Activated CD4-positive, CD25-positive, alpha-beta regulatory T cell treated with anti-CD3 and anti-CD28 coated beads, Interleukin-2, amount 50 U/mL, for 16 hours (primary cell): ENCODE data around the gene EEPD1.
A peak's percentile ranks its signal among the peaks of the same experiment; 100 is the strongest.
"Not testable (repeated sequence)": the region's sequence is repeated elsewhere in the genome, so short reads cannot be mapped to it uniquely, and the experiment has no call there.

ENCODE experiments used
- DNase-seq: peaks from one replicate; pipeline ENCODE4 v3.0.0-alpha.2; 2020; ENCODE audit warnings: low read depth, low spot score

The EEPD1 gene

GRCh38 chr7:36152756-36153570, at the start of gene EEPD1:
Gene EEPD1 (plus strand): TSS chr7:36153254. CDS start chr7:36154325, 1,071 bp downstream.
- peak; percentile 99 for DNase-seq

- no peak for DNase-seq
Observed at GRCh38 chr7:36103837-36104561, 49.1 kb upstream of the EEPD1 start.

GRCh38 chr7:36106972-36107908, 45.8 kb upstream of the EEPD1 start:
- not testable (repeated sequence) for DNase-seq

DNA sequence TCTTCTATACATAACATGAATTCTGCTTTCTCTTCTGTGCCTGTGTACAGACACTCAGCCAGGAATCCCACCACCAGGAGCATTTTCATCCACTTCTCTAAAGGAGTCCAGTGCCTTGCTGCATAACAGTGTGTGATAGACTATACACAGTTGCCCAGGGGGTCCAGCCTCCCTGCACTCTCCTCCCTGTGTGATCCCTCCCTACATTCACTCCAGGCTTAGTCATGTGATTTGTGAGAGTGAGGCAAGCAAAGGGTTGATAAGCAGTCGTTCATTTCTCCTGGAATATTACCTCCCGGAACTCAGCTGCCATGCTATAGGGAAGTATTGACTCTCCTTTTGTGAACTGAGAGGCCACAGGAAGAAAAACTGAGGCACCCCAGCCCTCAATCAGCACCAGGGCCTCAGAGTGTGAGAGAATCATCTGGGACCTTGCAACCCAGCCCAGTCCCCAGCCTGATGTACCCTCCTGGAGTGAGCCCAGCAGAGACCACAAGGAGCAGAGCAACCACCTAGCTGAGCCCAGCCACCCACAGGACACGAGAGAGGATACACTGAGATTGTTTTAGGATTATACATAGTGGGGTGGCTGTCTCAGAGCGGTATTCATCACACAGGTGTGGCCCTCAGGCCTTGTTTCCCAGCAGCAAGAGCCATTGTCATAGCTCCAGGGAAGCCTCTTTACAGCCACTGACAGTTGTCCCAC, 45.0 kb upstream of the EEPD1 start:
- DNase-seq = no peak

DNA sequence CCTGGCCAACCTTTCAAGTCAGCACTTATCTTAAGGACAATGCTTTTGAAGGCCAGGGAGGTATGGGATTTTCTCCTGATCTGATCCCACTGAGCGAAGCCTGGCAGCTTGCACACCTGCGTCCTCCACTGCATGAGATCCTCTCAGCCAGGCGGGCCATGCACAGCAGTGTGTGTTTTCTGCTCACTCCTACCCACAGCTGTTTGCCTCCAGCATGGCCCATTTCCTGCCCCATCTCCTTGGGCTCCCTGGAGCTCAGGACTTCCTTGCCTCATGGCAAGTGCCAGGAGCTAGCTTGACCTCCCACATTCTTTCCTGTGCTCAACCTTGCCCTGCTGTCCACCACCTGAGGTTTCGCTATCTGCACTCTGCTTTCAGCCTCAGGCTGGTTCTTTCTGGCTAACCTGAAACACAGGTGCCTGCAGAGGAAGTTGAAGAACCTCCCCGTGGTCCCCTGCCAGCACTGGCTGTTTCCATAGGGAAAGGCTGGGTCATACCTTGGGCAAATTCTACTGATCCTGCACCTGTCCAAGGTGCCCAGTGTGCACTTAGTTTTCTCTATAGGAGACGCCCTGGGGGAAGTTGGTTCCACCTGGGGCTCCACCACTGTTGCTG, 43.9 kb upstream of the EEPD1 start:
- DNase-seq = no peak

- no peak for DNase-seq
Observed at GRCh38 chr7:36110584-36110983, 42.5 kb upstream of the EEPD1 start.

GRCh38 chr7:36112969-36113368, 40.1 kb upstream of the EEPD1 start:
- no peak for DNase-seq

- DNase-seq = no peak
Observed at GRCh38 chr7:36114355-36114754, 38.7 kb upstream of the EEPD1 start.

DNA sequence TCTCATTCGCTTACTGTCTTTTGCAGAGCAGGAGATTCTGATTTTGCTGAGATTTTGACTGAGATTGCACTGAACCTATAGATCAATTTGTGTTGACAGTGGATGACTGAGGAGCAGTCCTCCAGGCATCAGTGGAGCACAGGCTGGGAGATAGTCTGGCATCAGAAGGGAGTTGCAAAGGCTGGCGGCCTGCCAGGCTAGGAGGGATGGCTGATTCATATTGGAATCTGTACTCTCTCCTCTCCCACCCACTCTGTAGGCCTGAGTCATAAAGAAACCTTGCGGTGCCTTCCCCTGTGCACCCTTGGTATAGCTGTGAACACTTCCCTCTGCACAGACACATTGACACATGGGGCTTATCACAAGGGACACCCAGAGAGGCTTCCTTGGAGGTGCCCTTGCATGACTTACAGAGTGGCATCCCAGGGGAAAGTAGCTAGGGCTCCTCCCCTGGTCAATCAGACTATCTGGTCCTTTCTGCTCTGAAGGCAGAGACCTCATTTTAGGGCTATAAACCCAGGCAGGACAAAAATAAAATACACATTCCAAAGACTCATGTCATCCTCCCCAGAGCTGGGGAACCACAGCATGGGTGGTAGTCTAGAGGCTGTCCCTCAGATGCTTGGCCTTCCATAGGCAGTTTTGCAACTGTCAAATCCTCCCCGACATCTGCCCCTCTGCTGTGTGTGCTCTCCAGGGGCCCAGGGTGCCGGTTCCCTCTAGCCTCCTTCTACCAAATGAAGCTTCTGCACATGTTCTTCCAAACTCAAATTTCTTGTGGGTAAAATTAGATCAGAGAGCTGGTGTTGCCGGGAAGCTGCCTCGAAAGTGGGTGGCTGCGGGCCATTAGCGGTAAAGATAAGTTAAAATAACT, 37.4 kb upstream of the EEPD1 start:
- DNase-seq = peak; percentile 39

DNA sequence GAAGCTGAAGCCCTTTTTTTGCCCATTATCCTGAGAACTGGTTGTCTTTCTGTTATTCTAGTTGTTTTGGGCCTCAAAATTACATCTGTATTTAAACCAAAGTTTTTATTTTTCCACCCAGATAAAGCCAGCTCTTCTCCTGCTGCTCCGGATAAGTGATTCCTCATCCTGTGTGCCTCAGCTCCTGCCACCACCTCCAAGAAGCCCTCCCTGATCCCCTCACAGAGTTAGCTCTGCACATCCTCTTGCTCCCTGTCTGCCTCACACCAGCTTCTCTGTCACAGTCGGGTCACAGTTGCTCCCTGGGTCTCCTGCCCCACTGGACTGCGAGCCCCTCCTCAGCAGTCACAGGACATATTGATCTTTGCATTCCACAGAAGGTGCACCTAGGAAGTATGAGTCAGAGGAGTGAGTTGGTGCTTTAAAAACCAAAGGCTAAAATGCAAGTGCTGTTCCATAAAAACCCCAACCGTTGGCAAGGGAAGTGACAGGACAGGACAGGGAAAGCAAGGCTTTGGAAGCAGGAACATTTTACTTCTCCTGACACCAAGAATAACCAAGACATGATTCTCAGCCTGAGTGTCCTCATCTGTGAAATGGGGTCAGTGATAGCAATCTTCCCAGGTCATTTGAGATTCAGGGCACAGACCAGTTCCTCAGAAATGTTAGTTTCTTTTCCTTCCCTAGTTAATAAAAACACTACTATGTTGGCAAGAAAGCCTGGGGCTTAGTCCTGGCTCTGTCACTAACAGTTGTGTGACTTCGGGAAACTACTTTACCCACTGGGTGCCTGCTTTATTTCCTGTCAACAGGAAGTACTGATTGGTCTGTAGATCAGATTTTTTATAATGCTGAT, 36.5 kb upstream of the EEPD1 start:
- no peak for DNase-seq

DNA sequence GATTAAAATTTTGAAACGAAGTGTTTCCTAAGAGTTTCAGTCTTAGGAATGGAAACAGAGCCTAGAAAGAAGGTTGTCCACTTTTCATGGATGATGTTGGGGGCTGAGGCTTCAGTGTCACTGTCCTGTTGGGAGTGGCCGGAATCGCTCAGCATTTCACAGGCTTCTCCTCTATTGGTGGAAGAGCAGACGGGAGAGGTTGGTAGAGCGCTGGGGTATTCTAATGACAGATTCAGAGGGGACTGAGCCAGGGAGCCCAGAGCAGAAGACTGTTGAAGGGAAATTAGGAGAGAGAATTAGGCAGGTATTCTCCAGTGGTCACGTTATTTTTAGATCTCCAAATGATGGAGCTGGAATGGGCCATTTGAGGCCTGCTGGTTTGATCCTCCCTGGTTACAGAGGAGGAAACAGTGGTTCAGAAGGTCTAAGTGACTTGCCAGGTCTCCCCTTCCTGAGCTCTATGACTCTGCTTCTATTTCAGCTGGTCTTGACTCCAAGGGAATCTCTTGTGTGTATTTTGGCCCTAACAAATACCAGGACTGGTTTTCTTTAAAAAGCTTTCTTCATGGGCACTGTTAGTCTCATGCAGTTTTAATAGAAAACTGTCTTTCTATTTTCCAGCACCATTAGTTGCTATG, 35.7 kb upstream of the EEPD1 start:
- no peak for DNase-seq

- DNase-seq = no peak
Observed at GRCh38 chr7:36118344-36118743, 34.7 kb upstream of the EEPD1 start.

- DNase-seq = no peak
Observed at GRCh38 chr7:36119005-36119706, 33.9 kb upstream of the EEPD1 start.

DNA sequence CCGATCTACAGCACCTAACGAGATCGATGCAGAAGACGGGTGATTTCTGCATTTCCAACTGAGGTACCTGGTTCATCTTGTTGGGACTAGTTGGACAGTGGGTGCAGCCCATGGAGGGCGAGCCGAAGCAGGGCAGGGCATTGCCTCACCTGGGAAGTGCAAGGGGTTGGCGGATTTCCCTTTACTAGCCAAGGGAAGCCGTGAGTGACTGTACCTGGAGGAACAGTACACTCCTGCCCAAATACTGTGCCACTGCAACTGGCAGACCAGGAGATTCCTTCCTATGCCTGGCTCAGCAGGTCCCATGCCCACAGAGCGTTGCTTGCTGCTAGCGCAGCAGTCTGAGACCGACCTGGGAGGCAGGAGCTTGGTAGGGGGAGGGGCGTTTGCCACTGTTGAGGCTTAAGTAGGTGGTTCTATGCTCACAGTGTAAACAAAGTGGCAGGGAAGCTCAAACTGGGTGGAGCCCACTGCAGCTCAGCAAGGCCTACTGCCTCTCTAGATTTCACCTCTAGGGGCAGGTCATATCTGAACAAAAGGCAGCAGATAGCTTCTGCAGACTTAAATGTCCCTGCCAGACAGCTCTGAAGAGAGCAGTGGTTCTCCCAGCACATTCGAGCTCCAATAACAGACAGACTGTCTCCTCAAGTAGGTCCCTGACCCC, 32.9 kb upstream of the EEPD1 start:
- not testable (repeated sequence) for DNase-seq

GRCh38 chr7:36125630-36126029, 27.4 kb upstream of the EEPD1 start:
- not testable (repeated sequence) for DNase-seq

DNA sequence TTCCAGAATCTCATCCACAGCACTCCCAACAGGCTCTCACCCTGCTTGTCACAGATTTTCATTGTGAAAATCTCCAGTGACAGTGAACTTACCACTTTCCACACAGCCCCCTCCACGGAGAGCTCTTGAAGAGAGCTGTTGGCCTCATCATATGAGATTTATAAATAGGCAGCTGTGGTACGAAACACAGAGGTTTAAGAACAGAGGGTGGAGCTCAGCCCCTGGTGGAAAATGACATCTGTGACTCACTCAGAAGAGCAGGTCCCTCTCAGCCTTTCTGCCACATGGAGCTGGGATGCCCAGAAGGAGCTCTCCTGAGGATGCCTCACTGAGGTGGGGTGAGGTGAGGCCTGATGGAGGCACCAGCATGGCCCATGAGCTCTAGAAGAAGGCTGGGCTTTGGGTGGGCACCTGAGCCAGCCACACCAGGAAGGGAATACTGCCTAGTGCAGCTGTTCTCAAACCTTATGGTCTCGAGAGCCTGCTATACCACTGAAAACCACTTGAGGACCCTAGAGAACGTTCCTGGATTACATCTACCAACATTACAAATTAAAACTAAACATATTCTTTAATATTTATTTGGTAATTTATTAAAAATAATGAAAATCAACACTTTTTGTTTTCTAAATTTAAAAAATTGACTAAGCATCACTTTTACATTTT, 25.8 kb upstream of the EEPD1 start:
- no peak for DNase-seq
